Natural killer cell (primary cell): ENCODE results near the gene EPHA6. TPM values are rescaled to one million over a fixed set of nuclear protein-coding genes. Genes with fewer than 3 reads are reported as not detected.

Source experiments
- ATAC-seq, 3 donors: fragments of 150-1000 bp in 2 of 3; fragments of 200-7000 bp in 1 of 3; cut with Tn5 transposase; 1 replicate in 1 of 3; 2 replicates in 2 of 3; pipeline ENCODE4 v1.10.0; 2021; ENCODE audit warnings: mild to moderate bottlenecking in 2 of 3, moderate library complexity in 2 of 3
- DNase-seq, 2 donors: peaks; one replicate each; pipeline versions ENCODE4 v3.0.0 to v3.0.0-alpha.2; 2013 to 2021; ENCODE audit warnings: mixed read lengths in 1 of 2
- H3K27ac ChIP-seq: one replicate; pipeline ENCODE4 v1.5.1; 2013; ENCODE audit warnings: mild to moderate bottlenecking, low read length
- H3K27me3 ChIP-seq: one replicate; pipeline ENCODE4 v1.6.1; 2013; ENCODE audit warnings: low read length; ENCODE audit not compliant: control insufficient read depth, insufficient read depth
- H3K36me3 ChIP-seq: one replicate; pipeline ENCODE4 v1.6.1; 2013; ENCODE audit warnings: low read length; ENCODE audit not compliant: control insufficient read depth, insufficient read depth
- H3K4me1 ChIP-seq: one replicate; pipeline ENCODE4 v1.6.1; 2013; ENCODE audit warnings: low read length; ENCODE audit not compliant: control insufficient read depth, insufficient read depth
- H3K4me3 ChIP-seq: one replicate; pipeline ENCODE4 v1.5.1; 2013; ENCODE audit warnings: low read length
- H3K9me3 ChIP-seq: one replicate; pipeline ENCODE4 v1.6.1; 2013; ENCODE audit warnings: low read length; ENCODE audit not compliant: control insufficient read depth, insufficient read depth
- H3K27ac Mint-ChIP-seq, 2 donors: one replicate each; pipeline ENCODE4 v1.8.0; 2022; ENCODE audit warnings: mild to moderate bottlenecking in 2 of 2, mixed read lengths in 2 of 2, moderate library complexity in 1 of 2
- H3K27me3 Mint-ChIP-seq, 2 donors: one replicate each; pipeline ENCODE4 v1.8.0; 2022; ENCODE audit warnings: low read depth in 2 of 2, mixed read lengths in 2 of 2
- H3K36me3 Mint-ChIP-seq: one replicate; pipeline ENCODE4 v1.8.0; 2022; ENCODE audit warnings: mixed read lengths
- H3K4me1 Mint-ChIP-seq, 2 donors: one replicate each; pipeline ENCODE4 v1.8.0; 2022; ENCODE audit warnings: mixed read lengths in 2 of 2
- H3K4me3 Mint-ChIP-seq: one replicate; pipeline ENCODE4 v1.8.0; 2022; ENCODE audit warnings: mild to moderate bottlenecking, moderate library complexity, mixed read lengths
- H3K9me3 Mint-ChIP-seq, 2 donors: one replicate each; pipeline ENCODE4 v1.8.0; 2022; ENCODE audit warnings: mixed read lengths in 2 of 2
- CTCF ChIP-seq: fragments of 200-600 bp; IDR thresholded peaks from one replicate; pipeline ENCODE4 v1.8.0; 2022; ENCODE audit warnings: antibody characterized with exemption
- WGBS: methylation state at CpG from one replicate; pipeline ENCODE4 v1.1.7; 2013; ENCODE audit warnings: missing lambda C conversion rate; ENCODE audit not compliant: insufficient coverage; 5-methylcytosine and 5-hydroxymethylcytosine counted together
- intact Hi-C: fragments of 100-400 bp; cut with micrococcal nuclease; formaldehyde crosslinking; loops from one replicate; pipeline ENCODE4 v1.14.2; 2022
- total RNA-seq, 4 donors: library from RNA; stranded (reverse); fragments of 120-200 nt in 1 of 4; gene quantifications; one replicate each; pipeline versions ENCODE4 v1.2.3 to v1.2.4, GENCODE V29; 2013 to 2022

Gene EPHA6
- total RNA-seq, 3 donors from 2014 or later (not counting 1 experiment from before 2014, with no cell fraction given), result not detected

- H3K9me3 Mint-ChIP-seq, result peaks cover 7 to 11% of the 10 kb centered on the region in 2 donors
- H3K4me3 Mint-ChIP-seq, result no peak overlapping the region
- H3K27me3 Mint-ChIP-seq, result no peaks in the 10 kb centered on the region
- H3K36me3 Mint-ChIP-seq, result no peaks in the 10 kb centered on the region
- no peaks in the 10 kb centered on the region for H3K4me1 Mint-ChIP-seq
- Histone ChIP-seq H3K4me3 (no peak overlapping the region), H3K4me1 (no peaks in the 10 kb centered on the region), H3K27ac (no peak overlapping the region), H3K9me3 (no peaks in the 10 kb centered on the region), H3K27me3 (no peaks in the 10 kb centered on the region), H3K36me3 (no peaks in the 10 kb centered on the region)
- H3K27ac Mint-ChIP-seq, result no peak overlapping the region
- no peak for DNase-seq
- TF ChIP-seq CTCF, result no peak
- no CpG with 5 or more reads among the region's 1 CpG for WGBS
- intact Hi-C loops, result no loop called here
- no peak for ATAC-seq
Measured at GRCh38 chr3:97636465-97636864, 822.1 kb downstream of the EPHA6 start.

GRCh38 chr3:97646932-97647331, 832.5 kb downstream of the EPHA6 start:
- Histone ChIP-seq H3K27me3 (no peaks in the 10 kb centered on the region), H3K4me3 (no peak overlapping the region), H3K27ac (no peak overlapping the region), H3K9me3 (no peaks in the 10 kb centered on the region), H3K36me3 (no peaks in the 10 kb centered on the region), H3K4me1 (no peaks in the 10 kb centered on the region)
- intact Hi-C loops, result no loop called here
- peaks cover 3 to 5% of the 10 kb centered on the region in 2 donors for H3K9me3 Mint-ChIP-seq
- H3K36me3 Mint-ChIP-seq, result no peaks in the 10 kb centered on the region
- no peaks in the 10 kb centered on the region for H3K4me1 Mint-ChIP-seq
- no peak for TF ChIP-seq CTCF
- no peak overlapping the region for H3K27ac Mint-ChIP-seq
- H3K27me3 Mint-ChIP-seq, result no peaks in the 10 kb centered on the region
- 91% methylated on average over 1 of the region's 1 CpG for WGBS
- DNase-seq, result no peak
- no peak overlapping the region for H3K4me3 Mint-ChIP-seq
- no peak for ATAC-seq

GRCh38 chr3:97647441-97647982, 833.1 kb downstream of the EPHA6 start:
- no peak for DNase-seq
- WGBS, result no CpG with 5 or more reads among the region's 1 CpG
- Mint-ChIP-seq H3K27me3 (no peaks in the 10 kb centered on the region), H3K4me3 (no peak overlapping the region), H3K9me3 (peaks cover 3% of the 10 kb centered on the region in 2 donors), H3K27ac (no peak overlapping the region), H3K4me1 (no peaks in the 10 kb centered on the region), H3K36me3 (no peaks in the 10 kb centered on the region)
- ATAC-seq, result no peak
- intact Hi-C loops, result no loop called here
- Histone ChIP-seq H3K27ac (no peak overlapping the region), H3K4me3 (no peak overlapping the region), H3K4me1 (no peaks in the 10 kb centered on the region), H3K36me3 (no peaks in the 10 kb centered on the region), H3K27me3 (no peaks in the 10 kb centered on the region), H3K9me3 (no peaks in the 10 kb centered on the region)
- no peak for TF ChIP-seq CTCF

- Mint-ChIP-seq H3K9me3 (peaks cover 0 to 3% of the 10 kb centered on the region in 2 donors), H3K4me1 (no peaks in the 10 kb centered on the region), H3K4me3 (no peak overlapping the region), H3K27ac (no peak overlapping the region), H3K36me3 (no peaks in the 10 kb centered on the region), H3K27me3 (no peaks in the 10 kb centered on the region)
- WGBS, result no CpG with 5 or more reads among the region's 1 CpG
- H3K36me3 ChIP-seq, result no peaks in the 10 kb centered on the region
- H3K4me3 ChIP-seq, result no peak overlapping the region
- ATAC-seq (no peak), DNase-seq (no peak)
- H3K4me1 ChIP-seq, result no peaks in the 10 kb centered on the region
- TF ChIP-seq CTCF, result no peak
- intact Hi-C loops, result no loop called here
- H3K27me3 ChIP-seq, result no peaks in the 10 kb centered on the region
- no peak overlapping the region for H3K27ac ChIP-seq
- H3K9me3 ChIP-seq, result no peaks in the 10 kb centered on the region
Measured at GRCh38 chr3:97655971-97656370, 841.6 kb downstream of the EPHA6 start.
